ENCODE measurements around the gene SCARF2.

DNA sequence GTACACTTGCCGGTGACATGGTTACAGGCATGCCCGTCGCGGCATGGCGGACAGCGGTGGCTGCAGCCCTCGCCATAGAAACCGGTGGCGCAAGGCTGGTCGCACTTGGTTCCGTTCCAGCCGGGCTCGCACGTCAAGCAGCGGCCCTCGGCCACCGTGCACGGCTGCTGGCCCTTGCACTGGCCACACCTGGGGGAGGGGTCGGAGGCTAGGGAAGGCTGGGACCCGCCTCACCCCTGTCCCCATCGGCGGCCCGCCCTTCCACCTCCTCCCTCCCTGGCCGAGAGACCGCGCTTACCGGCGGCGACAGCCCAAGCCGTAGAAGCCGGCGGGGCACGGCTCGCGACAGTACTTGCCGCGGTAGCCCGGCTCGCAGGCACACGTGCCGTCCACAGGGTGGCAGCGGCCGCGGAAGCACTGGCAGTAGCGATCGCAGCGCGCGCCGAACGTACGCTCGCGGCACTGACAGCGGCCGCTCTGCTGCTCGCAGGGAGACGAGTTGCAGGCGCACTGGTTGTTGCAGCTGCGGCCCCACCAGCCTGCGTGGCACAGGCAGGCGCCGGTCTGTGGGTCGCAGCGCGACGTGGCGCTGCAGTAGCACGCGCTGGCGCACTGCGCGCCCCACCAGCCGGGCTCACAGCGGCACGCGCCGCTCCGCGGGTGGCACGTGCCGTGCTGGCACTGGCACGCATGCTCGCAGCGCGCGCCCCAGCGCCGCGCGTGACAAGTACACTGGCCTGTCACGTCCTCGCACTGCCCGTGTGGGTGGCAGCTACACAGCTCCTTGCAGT is 6.7 kb downstream of the SCARF2 start:
- TF ChIP-seq CTCF (IDR thresholded peaks at IDR 0.05; ENCODE audit: low read depth, low read length): peak; percentile 38
- TF ChIP-seq MYC (IDR thresholded peaks at IDR 0.05; ENCODE audit: low read depth, low read length): no peak
- TF ChIP-seq POLR2A (IDR thresholded peaks at IDR 0.05; ENCODE audit: extremely low read depth, insufficient read length): no peak
